T-helper 17 cell (primary cell): ENCODE measurements around the gene CAMK2D. TPM values are rescaled to one million over a fixed set of nuclear protein-coding genes. Genes with fewer than 3 reads are reported as not detected.

ENCODE experiments used
- ATAC-seq: fragments of 150-1000 bp; cut with Tn5 transposase; 2 replicates; pipeline ENCODE4 v1.10.0; 2021; ENCODE audit warnings: mild to moderate bottlenecking, moderate library complexity
- DNase-seq, 3 donors: peaks; one replicate each; pipeline versions ENCODE4 v3.0.0 to v3.0.0-alpha.2; 2020 to 2021
- H3K9me3 ChIP-seq: one replicate; pipeline ENCODE4 v1.7.0; 2013; ENCODE audit warnings: low read length, mild to moderate bottlenecking; ENCODE audit not compliant: control insufficient read depth, poor library complexity, severe bottlenecking
- H3K27ac Mint-ChIP-seq: one replicate; pipeline ENCODE4 v1.8.0; 2022; ENCODE audit warnings: mild to moderate bottlenecking, moderate library complexity, mixed read lengths
- H3K27me3 Mint-ChIP-seq: one replicate; pipeline ENCODE4 v1.8.0; 2022; ENCODE audit warnings: mixed read lengths
- H3K36me3 Mint-ChIP-seq: one replicate; pipeline ENCODE4 v1.8.0; 2022; ENCODE audit warnings: low read depth, mixed read lengths
- H3K4me1 Mint-ChIP-seq: one replicate; pipeline ENCODE4 v1.8.0; 2022; ENCODE audit warnings: mild to moderate bottlenecking, mixed read lengths
- H3K4me3 Mint-ChIP-seq: one replicate; pipeline ENCODE4 v1.8.0; 2022; ENCODE audit warnings: mild to moderate bottlenecking, moderate library complexity, mixed read lengths
- total RNA-seq, 4 donors: library from RNA in 2 of 4; stranded (reverse) in 2 of 4; gene quantifications; one replicate each; pipeline ENCODE4 v1.2.3 and lab custom pipeline; 2022 to 2026

CAMK2D gene
- total RNA-seq, 2 donors from 2014 or later: 28.6 to 31.6 TPM

DNA sequence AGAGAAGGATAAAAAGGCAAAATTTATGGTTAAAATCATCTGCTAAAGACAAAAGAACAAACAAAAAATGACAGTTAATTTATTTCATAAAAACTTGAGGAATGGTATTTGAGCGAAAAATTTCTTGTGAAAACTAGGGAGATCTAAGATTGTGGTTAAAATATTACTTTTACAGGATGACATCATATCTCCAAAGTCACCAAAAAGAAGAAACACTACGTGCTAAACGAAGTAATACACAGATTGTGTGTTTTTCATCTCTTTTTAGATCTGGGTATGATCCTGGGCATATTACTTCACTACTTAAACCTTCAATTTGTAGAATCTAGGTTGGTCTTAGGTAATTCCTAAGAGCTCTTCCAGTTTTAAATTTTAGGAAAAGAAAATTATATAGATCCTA lies 107.7 kb downstream of the CAMK2D start:
- Mint-ChIP-seq H3K4me3 (no peak overlapping the region), H3K4me1 (peaks cover 25% of the 10 kb centered on the region), H3K27ac (peak overlapping the region; percentile 4), H3K27me3 (no peaks in the 10 kb centered on the region), H3K36me3 (peaks cover 2% of the 10 kb centered on the region)
- DNase-seq (no peak), ATAC-seq (no peak)
- no peaks in the 10 kb centered on the region for H3K9me3 ChIP-seq

DNA sequence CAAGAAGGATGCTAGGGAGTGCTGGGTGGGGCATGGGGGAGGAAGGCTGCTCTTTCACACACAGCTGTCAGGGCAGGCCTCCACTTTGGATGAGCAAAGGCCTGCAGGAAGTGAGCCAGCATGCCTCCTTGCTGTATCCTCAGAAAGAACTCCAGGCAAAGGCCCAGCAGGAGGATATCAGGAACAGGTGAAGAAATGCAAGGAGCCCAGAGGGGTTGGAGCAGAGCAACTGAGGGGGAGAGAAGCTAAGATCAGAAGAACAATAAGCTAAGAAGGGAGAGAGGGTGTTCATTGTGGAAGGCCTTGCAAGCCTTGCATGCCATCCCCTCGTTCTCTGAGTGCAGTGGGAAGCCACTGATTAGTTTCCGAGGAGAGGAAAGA lies 115.1 kb downstream of the CAMK2D start:
- Mint-ChIP-seq H3K4me3 (no peak overlapping the region), H3K4me1 (peaks cover 26% of the 10 kb centered on the region)

DNA sequence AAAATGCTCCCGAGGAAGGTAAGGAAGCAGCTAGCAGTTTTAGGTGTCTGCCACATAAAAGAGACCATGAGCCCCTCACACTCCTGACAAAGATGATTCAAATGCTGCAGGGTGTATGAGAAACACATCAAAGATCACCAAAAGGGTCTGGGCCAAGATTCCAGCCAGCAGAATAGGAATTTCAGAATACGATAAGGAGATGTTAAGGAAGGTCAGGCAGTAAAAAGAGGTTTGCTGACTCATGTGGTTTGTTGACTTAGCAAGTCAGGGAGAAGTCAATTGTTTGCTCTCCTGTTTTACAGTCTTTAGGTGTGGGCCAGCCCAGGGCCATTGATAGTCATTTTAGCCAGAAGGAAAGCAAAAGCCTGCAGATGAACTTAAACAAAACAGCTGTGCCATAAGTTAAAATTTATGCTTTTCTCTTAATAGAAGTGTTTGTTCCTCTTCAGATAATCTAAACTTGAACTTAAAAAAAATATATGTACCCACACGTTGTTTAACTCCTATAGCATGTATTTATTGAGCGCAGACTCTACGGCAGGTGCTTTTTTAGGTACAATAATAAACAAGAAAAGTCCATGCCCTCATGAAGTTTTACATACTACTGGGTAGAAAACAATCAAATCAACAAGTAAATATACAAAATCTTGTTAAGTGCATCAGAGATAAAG lies 115.6 kb downstream of the CAMK2D start:
- H3K4me1 Mint-ChIP-seq: peaks cover 27% of the 10 kb centered on the region
- DNase-seq: no peak
- H3K27ac Mint-ChIP-seq: no peak overlapping the region
- H3K4me3 Mint-ChIP-seq: no peak overlapping the region
- H3K27me3 Mint-ChIP-seq: no peaks in the 10 kb centered on the region
- peaks cover 4% of the 10 kb centered on the region for H3K36me3 Mint-ChIP-seq
- ATAC-seq: no peak
- no peaks in the 10 kb centered on the region for H3K9me3 ChIP-seq

More for the DNA sequence above, 115.1 kb downstream of the CAMK2D start:
- Mint-ChIP-seq H3K27ac (no peak overlapping the region), H3K36me3 (peaks cover 4% of the 10 kb centered on the region), H3K27me3 (no peaks in the 10 kb centered on the region)
- ATAC-seq (no peak), DNase-seq (no peak)
- no peaks in the 10 kb centered on the region for H3K9me3 ChIP-seq

DNA sequence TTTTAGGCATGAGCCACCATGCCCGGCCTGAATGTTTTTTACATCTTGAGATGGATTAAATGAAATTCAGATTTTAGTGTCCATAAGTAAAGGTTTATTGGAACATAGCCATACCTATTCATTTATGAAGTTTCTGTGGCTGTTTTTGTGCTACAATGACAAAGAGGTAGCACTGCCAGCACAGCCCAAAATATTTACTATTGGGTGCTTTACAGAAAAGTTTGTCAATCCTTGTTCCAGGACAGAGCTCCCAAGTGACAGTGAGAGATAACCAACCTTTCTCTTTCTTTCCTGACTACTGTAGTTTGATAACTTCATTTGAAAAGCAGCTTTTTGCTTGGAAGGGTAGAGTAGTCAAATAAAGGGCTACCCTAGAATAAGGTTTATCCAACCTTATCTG lies 116.2 kb downstream of the CAMK2D start:
- H3K4me1 Mint-ChIP-seq: peaks cover 32% of the 10 kb centered on the region

DNA sequence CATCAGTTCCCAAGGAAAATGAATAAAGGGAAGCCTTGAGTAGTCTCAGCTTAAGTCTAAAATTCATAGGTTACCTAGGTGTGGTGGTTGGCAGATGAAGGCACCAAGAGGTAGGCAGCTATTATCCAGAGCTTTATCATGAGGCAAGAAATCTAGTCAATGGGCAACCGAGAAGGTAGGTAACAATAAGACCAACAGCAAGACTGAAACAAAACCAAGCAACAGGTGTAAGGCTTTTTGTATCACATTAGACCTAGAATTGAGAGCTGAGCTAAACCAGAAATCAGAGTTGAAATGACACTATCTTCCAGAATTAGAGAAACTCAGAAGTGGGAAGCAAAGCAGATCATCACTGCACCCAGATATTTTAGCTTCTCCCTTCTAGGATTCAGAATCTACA lies 117.1 kb downstream of the CAMK2D start:
- H3K27me3 Mint-ChIP-seq: no peaks in the 10 kb centered on the region
- H3K27ac Mint-ChIP-seq: no peak overlapping the region
- ATAC-seq: no peak
- H3K9me3 ChIP-seq: no peaks in the 10 kb centered on the region
- no peak overlapping the region for H3K4me3 Mint-ChIP-seq
- peaks cover 4% of the 10 kb centered on the region for H3K36me3 Mint-ChIP-seq
- no peak for DNase-seq
- peaks cover 35% of the 10 kb centered on the region for H3K4me1 Mint-ChIP-seq

More for the DNA sequence above, 116.2 kb downstream of the CAMK2D start:
- DNase-seq (no peak), ATAC-seq (no peak)
- H3K4me3 Mint-ChIP-seq: no peak overlapping the region
- no peaks in the 10 kb centered on the region for H3K9me3 ChIP-seq
- no peak overlapping the region for H3K27ac Mint-ChIP-seq
- peaks cover 4% of the 10 kb centered on the region for H3K36me3 Mint-ChIP-seq
- no peaks in the 10 kb centered on the region for H3K27me3 Mint-ChIP-seq

DNA sequence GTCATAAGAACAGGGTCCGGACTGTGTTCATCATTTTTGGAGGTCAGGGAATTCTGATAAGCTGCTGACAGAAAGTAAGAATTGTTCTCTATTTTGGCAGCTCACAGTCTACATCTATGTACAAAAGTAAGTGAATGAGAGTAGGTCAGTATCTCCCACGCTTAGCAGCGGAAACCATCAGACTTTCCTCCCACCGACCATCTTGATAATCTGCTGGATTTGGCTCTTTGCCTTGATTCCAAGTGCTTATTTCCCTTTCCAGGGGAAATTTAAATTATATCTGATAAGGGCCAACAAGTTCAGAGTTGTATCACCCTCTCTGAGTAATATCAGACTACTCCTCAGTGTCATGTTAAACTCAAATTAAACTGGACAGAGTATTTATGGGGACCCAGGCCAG lies 118.0 kb downstream of the CAMK2D start:
- Mint-ChIP-seq H3K27me3 (no peaks in the 10 kb centered on the region), H3K4me3 (no peak overlapping the region), H3K27ac (no peak overlapping the region), H3K4me1 (peaks cover 42% of the 10 kb centered on the region), H3K36me3 (peaks cover 4% of the 10 kb centered on the region)
- H3K9me3 ChIP-seq: no peaks in the 10 kb centered on the region
- ATAC-seq: no peak
- no peak for DNase-seq

DNA sequence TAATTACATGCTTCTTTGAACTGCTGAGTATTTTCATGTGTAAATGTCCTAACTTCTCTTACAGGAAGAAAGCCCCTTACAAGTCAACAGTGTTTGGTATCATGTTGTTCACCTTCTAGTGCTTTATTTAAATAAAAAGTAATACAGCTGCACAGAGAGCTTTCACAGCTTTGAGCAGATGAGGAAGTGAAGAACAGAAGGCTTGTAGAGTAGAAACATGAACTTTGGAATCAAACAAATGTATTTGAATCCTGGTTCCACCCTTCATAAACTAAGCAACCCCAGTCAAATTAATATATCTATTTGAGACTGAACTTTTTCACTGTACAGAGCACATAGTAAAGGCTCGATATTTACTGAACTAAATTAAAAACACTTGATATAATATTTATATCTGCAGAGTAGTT lies 120.5 kb downstream of the CAMK2D start:
- Mint-ChIP-seq H3K4me3 (no peak overlapping the region), H3K36me3 (peaks cover 3% of the 10 kb centered on the region), H3K27me3 (no peaks in the 10 kb centered on the region), H3K4me1 (peaks cover 55% of the 10 kb centered on the region), H3K27ac (no peak overlapping the region)
- H3K9me3 ChIP-seq: no peaks in the 10 kb centered on the region
- DNase-seq (no peak), ATAC-seq (no peak)

DNA sequence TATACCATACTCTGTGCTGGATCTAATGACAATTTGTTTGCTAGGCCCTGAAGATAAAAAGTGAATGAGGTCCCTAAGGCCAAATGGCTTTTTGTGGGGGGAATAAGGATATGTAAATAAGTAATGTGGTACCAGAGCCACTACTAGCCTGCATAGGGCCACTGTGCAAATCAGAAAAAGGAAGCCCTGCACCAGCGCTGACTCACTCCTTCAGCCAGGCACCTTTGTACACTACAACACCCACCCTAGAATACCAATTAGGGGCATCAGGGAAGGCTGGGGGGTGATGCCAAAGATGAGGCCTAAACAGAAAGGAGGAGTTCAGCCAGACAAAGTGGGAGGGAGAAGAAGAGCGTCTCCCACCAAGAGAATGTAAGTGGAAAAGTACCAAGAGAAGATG lies 122.2 kb downstream of the CAMK2D start:
- H3K4me3 Mint-ChIP-seq: no peak overlapping the region
- no peak for ATAC-seq

DNA sequence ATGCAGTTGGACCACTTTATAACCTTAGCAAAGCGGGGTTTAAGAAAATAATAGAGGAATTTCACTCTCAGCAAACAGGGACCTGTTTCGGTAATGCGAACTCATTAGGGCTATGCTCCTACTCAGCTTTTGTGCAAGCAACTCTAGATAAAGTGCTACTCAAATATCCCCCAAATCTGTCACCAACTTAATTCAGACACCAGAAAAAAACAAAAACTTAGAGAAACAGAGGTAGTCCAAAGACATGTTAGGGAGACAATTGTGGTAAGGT lies 123.0 kb downstream of the CAMK2D start:
- peaks cover 2% of the 10 kb centered on the region for H3K36me3 Mint-ChIP-seq
- no peak for DNase-seq
- ATAC-seq: no peak
- no peak overlapping the region for H3K4me3 Mint-ChIP-seq
- no peaks in the 10 kb centered on the region for H3K9me3 ChIP-seq
- no peaks in the 10 kb centered on the region for H3K27me3 Mint-ChIP-seq
- peak overlapping the region; percentile 86 for H3K27ac Mint-ChIP-seq
- H3K4me1 Mint-ChIP-seq: peaks cover 45% of the 10 kb centered on the region

More for the DNA sequence above, 122.2 kb downstream of the CAMK2D start:
- H3K9me3 ChIP-seq: no peaks in the 10 kb centered on the region
- no peak for DNase-seq
- peaks cover 47% of the 10 kb centered on the region for H3K4me1 Mint-ChIP-seq
- no peaks in the 10 kb centered on the region for H3K27me3 Mint-ChIP-seq
- peaks cover 3% of the 10 kb centered on the region for H3K36me3 Mint-ChIP-seq
- no peak overlapping the region for H3K27ac Mint-ChIP-seq

DNA sequence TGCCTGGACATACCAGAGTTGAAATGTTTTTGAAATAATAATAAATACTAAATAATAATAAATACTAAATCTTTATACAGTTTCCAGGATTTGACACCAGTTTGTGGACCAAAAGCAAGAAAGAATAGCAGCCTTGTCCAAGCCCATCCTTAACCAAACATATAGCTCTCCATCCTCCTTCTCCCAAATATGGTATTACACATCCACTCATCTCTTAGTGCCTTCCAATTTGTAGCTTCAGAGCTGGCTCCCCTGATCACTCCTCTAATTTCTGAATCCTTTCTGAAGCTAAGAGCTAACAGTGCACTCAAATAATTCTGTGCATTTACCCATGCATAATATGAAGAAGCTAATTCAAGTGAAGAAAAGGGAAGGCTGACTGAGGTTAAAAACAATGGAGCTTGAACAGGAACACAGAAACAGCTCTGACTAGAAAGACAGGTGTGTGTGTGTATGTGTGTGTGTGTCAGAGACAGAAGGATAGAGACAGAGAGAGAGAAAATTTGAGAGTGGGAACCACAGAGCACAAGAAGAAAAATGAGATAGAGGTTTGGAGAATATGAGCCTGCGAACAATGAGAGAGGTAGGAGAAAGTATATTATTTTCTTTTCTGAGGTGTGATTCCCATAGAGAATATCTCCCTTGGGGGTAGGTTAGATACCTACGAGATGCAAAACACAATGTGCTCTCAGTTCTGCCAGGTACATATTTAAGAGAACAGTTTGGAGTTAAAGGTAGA lies 123.5 kb downstream of the CAMK2D start:
- H3K4me1 Mint-ChIP-seq: peaks cover 42% of the 10 kb centered on the region
- no peaks in the 10 kb centered on the region for H3K9me3 ChIP-seq
- H3K4me3 Mint-ChIP-seq: peak overlapping the region; percentile 53
- H3K27ac Mint-ChIP-seq: peak overlapping the region; percentile 86
- DNase-seq: no peak
- peaks cover 2% of the 10 kb centered on the region for H3K36me3 Mint-ChIP-seq
- no peak for ATAC-seq
- H3K27me3 Mint-ChIP-seq: no peaks in the 10 kb centered on the region

DNA sequence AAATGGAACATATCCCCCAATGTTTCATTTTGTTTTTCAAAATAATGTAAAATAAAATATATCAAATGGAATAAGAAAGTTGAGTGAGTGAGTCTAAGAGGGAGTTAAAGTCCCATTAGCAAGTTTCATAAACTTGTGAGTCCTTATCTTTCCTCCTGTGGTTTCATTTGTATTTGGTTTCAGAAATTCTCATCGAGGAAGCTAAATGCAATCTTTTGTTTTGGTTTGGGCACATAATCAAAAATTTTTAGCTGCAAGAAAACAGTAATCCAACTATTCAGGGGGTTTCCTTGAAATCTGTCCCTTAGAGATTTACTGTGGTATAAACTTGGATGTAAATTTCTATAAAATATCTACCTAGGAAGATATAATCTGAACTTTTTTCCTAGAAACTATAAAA lies 124.2 kb downstream of the CAMK2D start:
- ATAC-seq: no peak
- no peak overlapping the region for H3K4me3 Mint-ChIP-seq
- no peak for DNase-seq
- H3K4me1 Mint-ChIP-seq: peaks cover 44% of the 10 kb centered on the region
- H3K36me3 Mint-ChIP-seq: peaks cover 2% of the 10 kb centered on the region
- no peaks in the 10 kb centered on the region for H3K27me3 Mint-ChIP-seq
- H3K9me3 ChIP-seq: no peaks in the 10 kb centered on the region
- peak overlapping the region; percentile 86 for H3K27ac Mint-ChIP-seq

DNA sequence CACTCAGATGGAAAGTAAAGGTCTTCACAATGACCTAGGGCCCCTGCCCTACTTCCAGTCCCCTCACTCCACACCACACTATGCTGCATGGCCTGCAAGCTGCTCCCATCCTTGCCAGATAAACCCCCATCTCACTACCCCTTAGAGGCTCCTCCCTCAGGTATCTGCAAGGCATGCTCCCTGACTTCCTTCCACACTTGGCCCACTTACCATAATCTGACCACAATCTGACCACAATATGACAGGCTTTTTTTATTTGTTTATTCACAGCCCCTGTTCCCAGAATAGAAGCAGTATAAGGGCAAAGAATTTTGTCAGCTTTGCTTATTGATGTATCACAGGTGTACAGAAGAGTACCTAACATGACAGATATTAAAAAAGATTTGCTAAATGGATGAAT lies 124.7 kb downstream of the CAMK2D start:
- Mint-ChIP-seq H3K4me1 (peaks cover 44% of the 10 kb centered on the region), H3K4me3 (peak overlapping the region; percentile 68), H3K27ac (no peak overlapping the region), H3K36me3 (peaks cover 2% of the 10 kb centered on the region), H3K27me3 (no peaks in the 10 kb centered on the region)
- DNase-seq: peak in 1 of 3 donors; percentile 7
- no peaks in the 10 kb centered on the region for H3K9me3 ChIP-seq
- peak; percentile 91 for ATAC-seq

DNA sequence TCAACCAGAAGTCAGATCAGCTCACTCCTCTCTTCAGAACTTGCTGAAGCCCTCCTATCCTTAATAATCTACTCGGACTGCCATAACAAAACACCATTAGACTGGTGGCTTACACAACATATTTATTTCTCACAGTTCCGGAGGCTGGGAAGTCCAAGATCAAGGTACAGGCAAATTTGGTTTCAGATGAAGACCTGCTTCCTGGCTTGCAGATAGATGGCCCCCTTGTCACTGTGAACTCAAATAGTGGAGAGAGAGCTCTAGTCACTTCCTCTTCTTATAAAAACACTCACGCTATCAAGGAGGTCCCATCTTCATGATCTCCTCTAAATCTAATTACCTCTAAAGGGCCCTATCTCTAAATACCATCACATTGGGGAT lies 125.1 kb downstream of the CAMK2D start:
- DNase-seq: no peak
- peak; percentile 70 for ATAC-seq
- H3K4me1 Mint-ChIP-seq: peaks cover 44% of the 10 kb centered on the region

More for the DNA sequence above, 125.1 kb downstream of the CAMK2D start:
- no peaks in the 10 kb centered on the region for H3K27me3 Mint-ChIP-seq
- peaks cover 2% of the 10 kb centered on the region for H3K36me3 Mint-ChIP-seq
- no peak overlapping the region for H3K27ac Mint-ChIP-seq
- H3K4me3 Mint-ChIP-seq: peak overlapping the region; percentile 68
- H3K9me3 ChIP-seq: no peaks in the 10 kb centered on the region
